MM.1S (cell line): ENCODE results near the gene SQSTM1.

ENCODE experiments used
- DNase-seq: peaks from one replicate; pipeline ENCODE4 v3.0.0-alpha.2; 2015
- H2AFZ ChIP-seq: fragments of 300-600 bp; sonication (generic); 2 replicates; pipeline ENCODE4 v1.6.0; 2016; ENCODE audit warnings: antibody characterized with exemption, low read length
- H3F3A ChIP-seq: fragments of 300-600 bp; sonication (generic); 2 replicates; pipeline ENCODE4 v1.6.1; 2016; ENCODE audit warnings: mild to moderate bottlenecking, antibody characterized with exemption, low read length, moderate library complexity, mixed read lengths; ENCODE audit not compliant: insufficient read depth
- H3K27ac ChIP-seq: fragments of 300-600 bp; sonication (generic); 2 replicates; pipeline ENCODE4 v1.5.1; 2016; ENCODE audit warnings: mild to moderate bottlenecking, low read length
- H3K27me3 ChIP-seq: fragments of 300-600 bp; sonication (generic); replicated peaks from 2 replicates; pipeline ENCODE4 v1.6.0; 2016; ENCODE audit warnings: low read length; ENCODE audit not compliant: insufficient read depth
- H3K36me3 ChIP-seq: fragments of 300-600 bp; sonication (generic); replicated peaks from 2 replicates; pipeline ENCODE4 v1.6.1; 2016; ENCODE audit warnings: mild to moderate bottlenecking, low read length, mixed read lengths; ENCODE audit not compliant: insufficient read depth
- H3K4me1 ChIP-seq: fragments of 300-600 bp; sonication (generic); 2 replicates; pipeline ENCODE4 v1.6.1; 2016; ENCODE audit warnings: low read length, mixed read lengths
- H3K4me2 ChIP-seq: fragments of 300-600 bp; sonication (generic); 2 replicates; pipeline ENCODE4 v1.6.0; 2016; ENCODE audit warnings: low read depth, low read length
- H3K4me3 ChIP-seq: fragments of 300-600 bp; sonication (generic); 2 replicates; pipeline ENCODE4 v1.5.1; 2016; ENCODE audit warnings: low read length, mixed read lengths
- H3K79me2 ChIP-seq: fragments of 300-600 bp; sonication (generic); 2 replicates; pipeline ENCODE4 v1.6.1; 2016; ENCODE audit warnings: mixed run types, low read length, mixed read lengths
- H3K9ac ChIP-seq: fragments of 300-600 bp; sonication (generic); 2 replicates; pipeline ENCODE4 v1.6.1; 2016; ENCODE audit warnings: low read length, mixed read lengths
- H3K9me2 ChIP-seq: fragments of 300-600 bp; sonication (generic); replicated peaks from 2 replicates; pipeline ENCODE4 v1.6.1; 2016; ENCODE audit warnings: mild to moderate bottlenecking, low read length, mixed read lengths; ENCODE audit not compliant: insufficient read depth
- H3K9me3 ChIP-seq: fragments of 300-600 bp; sonication (generic); replicated peaks from 2 replicates; pipeline ENCODE4 v1.6.1; 2016; ENCODE audit warnings: mild to moderate bottlenecking, low read length, mixed read lengths; ENCODE audit not compliant: insufficient read depth
- H4K20me1 ChIP-seq: fragments of 300-600 bp; sonication (generic); 2 replicates; pipeline ENCODE4 v1.6.1; 2016; ENCODE audit warnings: mild to moderate bottlenecking, low read length, moderate library complexity, mixed read lengths; ENCODE audit not compliant: insufficient read depth
- CTCF ChIP-seq: fragments of 300-600 bp; sonication (generic); IDR thresholded peaks from 2 replicates; pipeline ENCODE4 v1.5.1; 2016; ENCODE audit warnings: antibody characterized with exemption, low read length, mixed read lengths
- EZH2 ChIP-seq: fragments of 300-600 bp; sonication (generic); optimal IDR thresholded peaks from 2 replicates; pipeline ENCODE3; 2017; ENCODE audit warnings: low read depth, mild to moderate bottlenecking, antibody characterized with exemption, low read length, mixed read lengths
- EZH2phosphoT487 ChIP-seq: fragments of 300-600 bp; sonication (generic); IDR thresholded peaks from 2 replicates; pipeline ENCODE4 v1.6.1; 2018; ENCODE audit warnings: antibody characterized with exemption, low read length

Gene SQSTM1

GRCh38 chr5:179883163-179883562, 62.5 kb downstream of the SQSTM1 start:
- H3K9ac ChIP-seq: no peak overlapping the region
- no peaks in the 10 kb centered on the region for H4K20me1 ChIP-seq
- H3K9me2 ChIP-seq: no peaks in the 10 kb centered on the region
- no peak for DNase-seq
- H3K27ac ChIP-seq: no peak overlapping the region
- H3K27me3 ChIP-seq: no peaks in the 10 kb centered on the region
- H3K79me2 ChIP-seq: no peaks in the 10 kb centered on the region
- H3K4me3 ChIP-seq: no peak overlapping the region
- H3F3A ChIP-seq: no peaks in the 10 kb centered on the region
- no peaks in the 10 kb centered on the region for H3K4me1 ChIP-seq
- H3K9me3 ChIP-seq: no peaks in the 10 kb centered on the region
- TF ChIP-seq CTCF (no peak), EZH2 (no peak), EZH2phosphoT487 (no peak)
- H3K36me3 ChIP-seq: no peaks in the 10 kb centered on the region
- no peak overlapping the region for H3K4me2 ChIP-seq
- H2AFZ ChIP-seq: no peak overlapping the region

GRCh38 chr5:179885491-179886090, 64.9 kb downstream of the SQSTM1 start:
- H3K4me1 ChIP-seq: no peaks in the 10 kb centered on the region
- no peak overlapping the region for H3K4me3 ChIP-seq
- H3K27ac ChIP-seq: no peak overlapping the region
- no peaks in the 10 kb centered on the region for H3K36me3 ChIP-seq
- no peaks in the 10 kb centered on the region for H3K9me3 ChIP-seq
- no peaks in the 10 kb centered on the region for H3K79me2 ChIP-seq
- no peaks in the 10 kb centered on the region for H3K9me2 ChIP-seq
- no peak for DNase-seq
- H3K4me2 ChIP-seq: no peak overlapping the region
- no peaks in the 10 kb centered on the region for H4K20me1 ChIP-seq
- no peak overlapping the region for H2AFZ ChIP-seq
- no peaks in the 10 kb centered on the region for H3K27me3 ChIP-seq
- no peak for TF ChIP-seq CTCF
- TF ChIP-seq EZH2phosphoT487: no peak
- TF ChIP-seq EZH2: no peak
- H3F3A ChIP-seq: no peaks in the 10 kb centered on the region
- no peak overlapping the region for H3K9ac ChIP-seq

GRCh38 chr5:179886190-179886911, 65.6 kb downstream of the SQSTM1 start:
- no peak for TF ChIP-seq EZH2
- TF ChIP-seq CTCF: no peak
- no peak for TF ChIP-seq EZH2phosphoT487
- H3K36me3 ChIP-seq: no peaks in the 10 kb centered on the region
- no peaks in the 10 kb centered on the region for H3F3A ChIP-seq
- H3K9me2 ChIP-seq: no peaks in the 10 kb centered on the region
- H4K20me1 ChIP-seq: no peaks in the 10 kb centered on the region
- H3K9ac ChIP-seq: no peak overlapping the region
- no peak overlapping the region for H3K4me2 ChIP-seq
- H3K4me3 ChIP-seq: no peak overlapping the region
- no peak overlapping the region for H3K27ac ChIP-seq
- no peak overlapping the region for H2AFZ ChIP-seq
- no peaks in the 10 kb centered on the region for H3K9me3 ChIP-seq
- no peaks in the 10 kb centered on the region for H3K4me1 ChIP-seq
- H3K27me3 ChIP-seq: no peaks in the 10 kb centered on the region
- DNase-seq: no peak
- H3K79me2 ChIP-seq: no peaks in the 10 kb centered on the region
